K562 (cell line): ENCODE data around the gene APBA2. TPM values are rescaled to one million over a fixed set of nuclear protein-coding genes. Genes with fewer than 3 reads are reported as not detected.
A peak's percentile ranks its signal among the peaks of the same experiment; 100 is the strongest.

Source experiments
- ATAC-seq: fragments of 200-7000 bp; cut with Tn5 transposase; 3 replicates; pipeline ENCODE4 v1.9.1; 2020; ENCODE audit warnings: moderate library complexity
- BruUV-seq: library from RNA; stranded (reverse); fragments of 400-500 nt; replicated peaks from 2 replicates; lab custom pipeline; 2021; lab: Mats Ljungman, UMichigan
- CTCF ChIA-PET: fragments of 300-600 bp; formaldehyde crosslinking; extraction: SDS; loops from one replicate; lab custom pipeline; 2021; ENCODE audit warnings: low intra/inter-chr PET ratio; lab: Yijun Ruan, JAX
- POLR2A ChIA-PET: fragments of 300-600, 350-650 bp; sonication (Branson Sonifier 250); formaldehyde crosslinking; extraction: SDS; loops from one replicate; lab custom pipeline; 2021; ENCODE audit warnings: antibody characterized with exemption, inconsistent platforms; lab: Yijun Ruan, JAX
- DNase-seq, 4 experiments: peaks; one replicate each; pipeline versions ENCODE4 v3.0.0 to v3.0.0-alpha.2; 2011 to 2018; ENCODE audit warnings: low spot score in 3 of 4, mixed read lengths in 3 of 4; ENCODE audit errors: extremely low read depth in 1 of 4
- FAIRE-seq: peaks from 2 replicates; lab custom pipeline; 2011; peaks lifted over from hg19 to GRCh38; lab: Jason Lieb, UNC
- H2AFZ ChIP-seq: 2 replicates; pipeline ENCODE4 v1.6.0; 2011; ENCODE audit warnings: low read depth, low read length, control low read depth, inconsistent platforms
- H3K27ac ChIP-seq: fragments of 200-600 bp; 3 replicates; pipeline ENCODE4 v1.8.0; 2011; ENCODE audit warnings: low read depth, mild to moderate bottlenecking, control low read depth, inconsistent platforms, low read length, moderate library complexity, mixed read lengths; ENCODE audit errors: extremely low read depth
- H3K27me3 ChIP-seq, 2 experiments: fragments of 300-600 bp in 1 of 2; 2 replicates in 1 of 2; 3 replicates in 1 of 2; pipeline versions ENCODE4 v1.6.0 to v1.8.0; 2011; ENCODE audit warnings: inconsistent platforms in 2 of 2, low read length in 2 of 2, mild to moderate bottlenecking in 1 of 2, mixed read lengths in 1 of 2, moderate library complexity in 1 of 2; ENCODE audit not compliant: control insufficient read depth in 2 of 2, insufficient read depth in 2 of 2
- H3K36me3 ChIP-seq: fragments of 300-600 bp; 3 replicates; pipeline ENCODE4 v1.8.0; 2011; ENCODE audit warnings: mild to moderate bottlenecking, low read length, inconsistent platforms; ENCODE audit not compliant: control insufficient read depth, insufficient read depth
- H3K4me1 ChIP-seq, 2 experiments: fragments of 200-600 bp in 1 of 2; replicated peaks in 1 of 2; 2 replicates in 1 of 2; 3 replicates in 1 of 2; pipeline versions ENCODE4 v1.5.1 to v1.8.0; 2011; ENCODE audit warnings: inconsistent platforms in 2 of 2, low read length in 2 of 2, mild to moderate bottlenecking in 1 of 2, mixed read lengths in 1 of 2, moderate library complexity in 1 of 2; ENCODE audit not compliant: control insufficient read depth in 2 of 2, insufficient read depth in 2 of 2
- H3K4me2 ChIP-seq: 2 replicates; pipeline ENCODE4 v1.6.1; 2011; ENCODE audit warnings: low read length, control low read depth, inconsistent platforms, mixed read lengths; ENCODE audit not compliant: insufficient read depth
- H3K4me3 ChIP-seq: fragments of 200-600 bp; sonication (generic), shearing (Covaris generic); 2 replicates; pipeline ENCODE4 v1.5.1; 2016; ENCODE audit warnings: control low read depth, inconsistent platforms
- H3K79me2 ChIP-seq: fragments of 200-600 bp; 3 replicates; pipeline ENCODE4 v1.8.0; 2011; ENCODE audit warnings: low read length, inconsistent platforms; ENCODE audit not compliant: control insufficient read depth, insufficient read depth
- H3K9ac ChIP-seq, 2 experiments: 2 replicates each; pipeline versions ENCODE4 v1.6.0 to v1.6.1; 2011; ENCODE audit warnings: low read depth in 2 of 2, low read length in 2 of 2, control low read depth in 1 of 2, inconsistent platforms in 1 of 2, mild to moderate bottlenecking in 1 of 2, mixed read lengths in 1 of 2; ENCODE audit not compliant: insufficient read depth in 1 of 2
- H3K9me1 ChIP-seq: one replicate; pipeline ENCODE4 v1.6.0; 2011; ENCODE audit warnings: inconsistent platforms, mild to moderate bottlenecking, low read length, moderate library complexity; ENCODE audit not compliant: control insufficient read depth, insufficient read depth
- H3K9me3 ChIP-seq: replicated peaks from 2 replicates; pipeline ENCODE4 v1.5.1; 2011; ENCODE audit warnings: low read depth, low read length, inconsistent platforms; ENCODE audit not compliant: control insufficient read depth, insufficient read depth
- H4K20me1 ChIP-seq: replicated peaks from 2 replicates; pipeline ENCODE4 v1.6.1; 2011; ENCODE audit warnings: low read length, inconsistent platforms, mixed read lengths; ENCODE audit not compliant: control insufficient read depth, insufficient read depth
- GTF2F1 ChIP-seq: IDR thresholded peaks from 2 replicates; pipeline ENCODE4 v1.6.1; 2011; ENCODE audit warnings: low read depth, low read length, improper control_type of control experiment
- NR3C1 ChIP-seq: sonication (generic); formaldehyde crosslinking; IDR thresholded peaks from 2 replicates; pipeline ENCODE4 v1.8.1; 2022; ENCODE audit warnings: missing genetic modification reagents
- NR4A1 ChIP-seq, 2 experiments: fragments of 250-450 bp in 1 of 2; fragments of 450-650 bp in 1 of 2; sonication (Bioruptor Pico) in 1 of 2; IDR thresholded peaks; 2 replicates each; pipeline versions ENCODE4 v1.4.0 to v1.6.1; 2016 to 2020; ENCODE audit warnings: mild to moderate bottlenecking in 2 of 2, missing compliant biosample characterization in 1 of 2, missing genetic modification characterization in 1 of 2, moderate library complexity in 1 of 2
- RNF2 ChIP-seq: sonication (generic); IDR thresholded peaks from 2 replicates; pipeline ENCODE4 v1.6.1; 2016
- ZBTB33 ChIP-seq: sonication (generic); formaldehyde crosslinking; IDR thresholded peaks from 2 replicates; pipeline ENCODE4 v1.8.1; 2023; ENCODE audit warnings: mild to moderate bottlenecking, missing genetic modification reagents
- ZNF277 ChIP-seq: fragments of 250-450 bp; sonication (Bioruptor Pico); IDR thresholded peaks from 2 replicates; pipeline ENCODE4 v1.8.0; 2022; ENCODE audit warnings: inconsistent platforms, mild to moderate bottlenecking, moderate library complexity, borderline replicate concordance
- ZNF316 ChIP-seq: fragments of 450-650 bp; IDR thresholded peaks from 2 replicates; pipeline ENCODE4 v1.6.1; 2016
- ZNF318 ChIP-seq, 2 experiments: fragments of 450-650 bp; IDR thresholded peaks; 2 replicates each; pipeline ENCODE4 v1.6.1; 2016; ENCODE audit warnings: mild to moderate bottlenecking in 2 of 2, borderline replicate concordance in 1 of 2, low read depth in 1 of 2, moderate library complexity in 1 of 2
- WGBS: fragments of 100-300 bp; shearing (Covaris generic); methylation state at CpG from one replicate; pipeline ENCODE4 v1.1.6; 2016; ENCODE audit warnings: low coverage, mixed read lengths; ENCODE audit not compliant: insufficient coverage; ENCODE audit errors: missing lambda C conversion rate; 5-methylcytosine and 5-hydroxymethylcytosine counted together
- in situ Hi-C: fragments of 300-500 bp; cut with MboI; formaldehyde crosslinking; loops from 4 replicates; pipeline ENCODE4 v1.15.0; 2018; ENCODE audit warnings: inconsistent platforms, mixed read lengths
- intact Hi-C: fragments of 100-400 bp; cut with micrococcal nuclease; formaldehyde crosslinking; loops from 2 replicates; pipeline ENCODE4 v1.14.2; 2022
- polyA plus RNA-seq, 8 experiments: library from polyadenylated mRNA; depleted of rRNA in 4 of 8; stranded (reverse) in 5 of 8; unstranded in 3 of 8; fragments of >200 nt; fragmentation: Nextera tagmentation in 2 of 8; fragmentation: Illumina TruSeq in 1 of 8; extraction: Ambion mirVana in 2 of 8; extraction: Trizol in 1 of 8; gene quantifications; 2 replicates each; pipeline versions ENCODE4 v1.2.1 to v1.2.3, GENCODE V29; 2011 to 2014; ENCODE audit warnings: inconsistent platforms in 1 of 8, missing spikeins in 1 of 8
- total RNA-seq, 7 experiments: library from RNA; depleted of rRNA in 6 of 7; stranded (reverse); fragments of >200 nt in 6 of 7; fragmentation: Illumina TruSeq in 2 of 7; extraction: Trizol in 2 of 7; gene quantifications; 2 replicates each; pipeline versions ENCODE4 v1.2.1 to v1.2.3, GENCODE V29; 2011 to 2021; ENCODE audit warnings: low replicate concordance in 1 of 7

APBA2 gene
- total and polyA plus RNA-seq, 9 of the 15 experiments (the other 6 are each of a cell fraction or from before 2014, with no cell fraction given): 0.24 to 40.9 (median 25.2) TPM

- 0 out of 2 replicates have a peak overlapping the region, but pooled peaks have one; percentile 5 for H2AFZ ChIP-seq
- DNase-seq: peak in 2 of 4 experiments; percentile 54 to 75
- H3K27me3 ChIP-seq: no peaks in the 10 kb centered on the region
- ChIA-PET CTCF (no interaction called here), POLR2A (interaction anchor here (1.0 to 2.0 kb wide), 3 partner anchors 9 to 44 kb away, joined by 3 to 11 read pairs (median 3); no protein-coding TSS in a partner anchor)
- peak overlapping the region; percentile 80 for H3K27ac ChIP-seq
- 0 out of 2 replicates have a peak, but pooled peaks cover 3% of the 10 kb centered on the region for H4K20me1 ChIP-seq
- H3K4me3 ChIP-seq: no peak overlapping the region
- no peaks in the 10 kb centered on the region for H3K9me3 ChIP-seq
- WGBS: 30% methylated on average over 5 of the region's 5 CpGs
- intact Hi-C loops: loop anchor here (5.0 kb wide), 1 partner anchor 44 kb away; no protein-coding TSS in a partner anchor
- FAIRE-seq: peak; percentile 83
- H3K36me3 ChIP-seq: peaks cover 5% of the 10 kb centered on the region; the same call in 2 of the 3 replicates
- H3K79me2 ChIP-seq: peaks cover 45% of the 10 kb centered on the region
- ATAC-seq: peak; percentile 72
- H3K9me1 ChIP-seq: no peaks in the 10 kb centered on the region
- peaks cover 37 to 46% of the 10 kb centered on the region in 2 experiments for H3K4me1 ChIP-seq
- BruUV-seq: no TSS peak
- H3K4me2 ChIP-seq: peak overlapping the region; percentile 56
- in situ Hi-C loops: no loop called here
- peak overlapping the region in 1 of 2 experiments; percentile 82; a peak in 3 of 4 replicates for H3K9ac ChIP-seq
- TF ChIP-seq ZNF277 (CRISPR knock-in tag): no peak
- TF ChIP-seq NR3C1: no peak
- TF ChIP-seq GTF2F1: no peak
- peak; percentile 30; the same call in 1 of the 2 replicates for TF ChIP-seq RNF2
- TF ChIP-seq ZNF316: no peak
- TF ChIP-seq NR4A1 (CRISPR knock-in tag; IDR thresholded peaks at IDR 0.05): no peak
- TF ChIP-seq NR4A1 (tag; IDR thresholded peaks at IDR 0.05): no peak
- no peak for TF ChIP-seq ZNF318 (IDR thresholded peaks at IDR 0.05; ENCODE audit: borderline replicate concordance in 1 of 2, low read depth in 1 of 2)
- 0 out of 2 replicates have a peak, but pooled peaks have one; percentile 37 for TF ChIP-seq ZBTB33
Measured at GRCh38 chr15:28955993-28956421, 70.2 kb downstream of the APBA2 start.
